ENCODE results near the gene NPAS4.
"Not testable (repeated sequence)": the region's sequence is repeated elsewhere in the genome, so short reads cannot be mapped to it uniquely, and the experiment has no call there.

The NPAS4 gene

GRCh38 chr11:66420671-66421476 is at the start of gene NPAS4:
Gene NPAS4 (plus strand): TSS chr11:66421035. CDS start chr11:66421180, 145 bp downstream.
- no peak for DNase-seq (ENCODE audit: low spot score)

GRCh38 chr11:66371627-66372415 is 49.0 kb upstream of the NPAS4 start, which contains the start of gene SLC29A2:
Gene SLC29A2 (minus strand): TSS chr11:66371760. CDS start chr11:66371591, 169 bp downstream.
- DNase-seq (ENCODE audit: low spot score), result no peak

- no peak for DNase-seq (ENCODE audit: low spot score)
Measured at GRCh38 chr11:66373265-66373664, 47.6 kb upstream of the NPAS4 start.

GRCh38 chr11:66373690-66374287 is 47.0 kb upstream of the NPAS4 start:
- not testable (repeated sequence) for DNase-seq (ENCODE audit: low spot score)

GRCh38 chr11:66380264-66380663 is 40.6 kb upstream of the NPAS4 start:
- DNase-seq (ENCODE audit: low spot score), result not testable (repeated sequence)

GRCh38 chr11:66384316-66384715 is 36.5 kb upstream of the NPAS4 start:
- DNase-seq (ENCODE audit: low spot score), result not testable (repeated sequence)

- DNase-seq (ENCODE audit: low spot score), result peak; percentile 53
Measured at GRCh38 chr11:66386171-66387069, 34.4 kb upstream of the NPAS4 start.

- DNase-seq (ENCODE audit: low spot score), result peak; percentile 48
Measured at GRCh38 chr11:66388780-66389386, 32.0 kb upstream of the NPAS4 start.

- DNase-seq (ENCODE audit: low spot score), result no peak
Measured at GRCh38 chr11:66391322-66391721, 29.5 kb upstream of the NPAS4 start.

- DNase-seq (ENCODE audit: low spot score), result no peak
Measured at GRCh38 chr11:66393954-66394353, 26.9 kb upstream of the NPAS4 start.

GRCh38 chr11:66407651-66408050 is 13.2 kb upstream of the NPAS4 start:
- no peak for DNase-seq (ENCODE audit: low spot score)

- peak; percentile 71 for DNase-seq (ENCODE audit: low spot score)
Measured at GRCh38 chr11:66408488-66409214, 12.2 kb upstream of the NPAS4 start.

GRCh38 chr11:66409226-66409625 is 11.6 kb upstream of the NPAS4 start:
- DNase-seq (ENCODE audit: low spot score), result no peak

- DNase-seq (ENCODE audit: low spot score), result no peak
Measured at GRCh38 chr11:66410191-66410590, 10.6 kb upstream of the NPAS4 start.

GRCh38 chr11:66411323-66411722 is 9.5 kb upstream of the NPAS4 start:
- DNase-seq (ENCODE audit: low spot score), result no peak

- DNase-seq (ENCODE audit: low spot score), result no peak
Measured at GRCh38 chr11:66412110-66412509, 8.7 kb upstream of the NPAS4 start.

- no peak for DNase-seq (ENCODE audit: low spot score)
Measured at GRCh38 chr11:66413167-66413566, 7.7 kb upstream of the NPAS4 start.

- DNase-seq (ENCODE audit: low spot score), result no peak
Measured at GRCh38 chr11:66414120-66414934, 6.5 kb upstream of the NPAS4 start.

GRCh38 chr11:66415423-66415822 is 5.4 kb upstream of the NPAS4 start:
- DNase-seq (ENCODE audit: low spot score), result no peak

- DNase-seq (ENCODE audit: low spot score), result no peak
Measured at GRCh38 chr11:66417000-66417399, 3.8 kb upstream of the NPAS4 start.
